ENCODE measurements around the gene AGR2. TPM values are rescaled to one million over a fixed set of nuclear protein-coding genes. Genes with fewer than 3 reads are reported as not detected.

AGR2 gene
- total RNA-seq: not detected in 2 replicates

GRCh38 chr7:16804674-16805439 is at the start of gene AGR2:
Gene AGR2 (minus strand): TSS chr7:16804999. CDS start chr7:16801796, 3,203 bp downstream.

GRCh38 chr7:16753102-16753931 is 51.5 kb downstream of the AGR2 start, which contains the start of gene TSPAN13:
Gene TSPAN13 (plus strand): TSS chr7:16753755. CDS start chr7:16753968, 213 bp downstream.

Other genes with a start within 250 kb of the AGR2 start
- 25.8 and 26.0 TPM in 2 replicates for gene ANKMY2, start 159.2 kb downstream of the AGR2 start, total RNA-seq
- gene BZW2, start 158.8 kb downstream of the AGR2 start, total RNA-seq: 40.6 and 41.1 TPM in 2 replicates
- gene TSPAN13, start 51.2 kb downstream of the AGR2 start, total RNA-seq: 1.1 and 2.4 TPM in 2 replicates
- gene AGR3, start 77.0 kb upstream of the AGR2 start, total RNA-seq: not detected in 2 replicates

Measured in hair follicle dermal papilla cell (primary cell).